ENCODE results near the gene TBC1D21. TPM values are rescaled to one million over a fixed set of nuclear protein-coding genes. Genes with fewer than 3 reads are reported as not detected.
A peak's percentile ranks its signal among the peaks of the same experiment; 100 is the strongest.

Gene TBC1D21
- total RNA-seq, 1 donor from 2014 or later, result not detected

- no peak overlapping the region for H3K27ac ChIP-seq (ENCODE audit: low read depth, low read length)
- no peaks in the 10 kb centered on the region for H3K36me3 ChIP-seq (ENCODE audit: insufficient read depth, low read length)
- no peaks in the 10 kb centered on the region for H3K79me2 ChIP-seq (ENCODE audit: insufficient read depth, low read length)
- FAIRE-seq, result no peak
- H3K4me1 Mint-ChIP-seq (ENCODE audit: low read depth, unreplicated experiment), result peaks cover 17% of the 10 kb centered on the region
- no peak for DNase-seq (ENCODE audit: low read depth)
- peaks cover 15% of the 10 kb centered on the region for H3K36me3 Mint-ChIP-seq (ENCODE audit: low read depth, unreplicated experiment)
- H3K4me2 ChIP-seq (ENCODE audit: low read length), result no peak overlapping the region
- no peaks in the 10 kb centered on the region for H4K20me1 ChIP-seq (ENCODE audit: insufficient read depth, low read length)
- TF ChIP-seq EZH2 (IDR thresholded peaks at IDR 0.05; ENCODE audit: insufficient read depth, low read length), result no peak
- TF ChIP-seq CTCF (IDR thresholded peaks at IDR 0.05; ENCODE audit: insufficient read depth, low read depth, low read length), result no peak
- H3K27me3 Mint-ChIP-seq (ENCODE audit: low read depth, unreplicated experiment), result peaks cover 3% of the 10 kb centered on the region
- no peaks in the 10 kb centered on the region for H3K9me3 Mint-ChIP-seq (ENCODE audit: unreplicated experiment)
- H3K9ac ChIP-seq (ENCODE audit: low read length), result no peak overlapping the region
- H3K4me3 Mint-ChIP-seq (ENCODE audit: unreplicated experiment), result no peak overlapping the region
- no peaks in the 10 kb centered on the region for H3K9me3 ChIP-seq (ENCODE audit: insufficient read depth, low read depth, low read length)
- H3K27ac Mint-ChIP-seq (ENCODE audit: unreplicated experiment), result no peak overlapping the region
- no peak overlapping the region for H2AFZ ChIP-seq (ENCODE audit: low read depth, low read length)
- H3K4me1 ChIP-seq (ENCODE audit: insufficient read depth, low read length), result peaks cover 9% of the 10 kb centered on the region
- no peak overlapping the region for H3K4me3 ChIP-seq (ENCODE audit: insufficient read depth, low read depth, low read length)
- no peaks in the 10 kb centered on the region for H3K27me3 ChIP-seq (ENCODE audit: insufficient read depth, low read length)
These were observed 32.0 kb downstream of the TBC1D21 start for GRCh38 chr15:73905225-73905827.

- no peak overlapping the region for H3K4me3 ChIP-seq (ENCODE audit: insufficient read depth, low read depth, low read length)
These were observed 33.1 kb downstream of the TBC1D21 start for GRCh38 chr15:73906346-73907034.

More at GRCh38 chr15:73906346-73907034, 33.1 kb downstream of the TBC1D21 start:
- Mint-ChIP-seq H3K27me3 (ENCODE audit: low read depth, unreplicated experiment) (peaks cover 8% of the 10 kb centered on the region), H3K36me3 (ENCODE audit: low read depth, unreplicated experiment) (peaks cover 17% of the 10 kb centered on the region), H3K4me3 (ENCODE audit: unreplicated experiment) (no peak overlapping the region), H3K27ac (ENCODE audit: unreplicated experiment) (peak overlapping the region; percentile 1), H3K9me3 (ENCODE audit: unreplicated experiment) (no peaks in the 10 kb centered on the region), H3K4me1 (ENCODE audit: low read depth, unreplicated experiment) (peaks cover 19% of the 10 kb centered on the region)
- FAIRE-seq (no peak), DNase-seq (ENCODE audit: low read depth) (peak; percentile 27)
- Histone ChIP-seq H3K9ac (ENCODE audit: low read length) (no peak overlapping the region), H3K79me2 (ENCODE audit: insufficient read depth, low read length) (no peaks in the 10 kb centered on the region), H3K4me2 (ENCODE audit: low read length) (no peak overlapping the region), H3K36me3 (ENCODE audit: insufficient read depth, low read length) (no peaks in the 10 kb centered on the region), H3K9me3 (ENCODE audit: insufficient read depth, low read depth, low read length) (no peaks in the 10 kb centered on the region), H3K27me3 (ENCODE audit: insufficient read depth, low read length) (no peaks in the 10 kb centered on the region), H3K4me1 (ENCODE audit: insufficient read depth, low read length) (peaks cover 5% of the 10 kb centered on the region), H4K20me1 (ENCODE audit: insufficient read depth, low read length) (no peaks in the 10 kb centered on the region), H2AFZ (ENCODE audit: low read depth, low read length) (no peak overlapping the region), H3K27ac (ENCODE audit: low read depth, low read length) (no peak overlapping the region)
- TF ChIP-seq CTCF (IDR thresholded peaks at IDR 0.05; ENCODE audit: insufficient read depth, low read depth, low read length) (no peak), EZH2 (IDR thresholded peaks at IDR 0.05; ENCODE audit: insufficient read depth, low read length) (no peak)

Data from astrocyte (in vitro differentiated cells and primary cell).